Esophagus muscularis mucosa (tissue), 3 donors: Measurements from ENCODE around the gene OR10A6.

Experiments used
- POLR2AphosphoS5 ChIP-seq, 2 donors: sonication (generic); formaldehyde crosslinking; IDR thresholded peaks; one replicate each; pipeline ENCODE4 v1.6.1; 2017; ENCODE audit warnings: antibody characterized with exemption in 2 of 2
- TF ChIP-seq, protein P1 (sequence below), 3 experiments: fragments of 200-600 bp in 2 of 3; fragments of 450-650 bp in 1 of 3; sonication (generic) in 2 of 3; IDR thresholded peaks; one replicate each; pipeline ENCODE4 v1.5.1; 2017 to 2019; ENCODE audit warnings: antibody characterized with exemption in 3 of 3, mild to moderate bottlenecking in 2 of 3, moderate library complexity in 1 of 3

DNA sequence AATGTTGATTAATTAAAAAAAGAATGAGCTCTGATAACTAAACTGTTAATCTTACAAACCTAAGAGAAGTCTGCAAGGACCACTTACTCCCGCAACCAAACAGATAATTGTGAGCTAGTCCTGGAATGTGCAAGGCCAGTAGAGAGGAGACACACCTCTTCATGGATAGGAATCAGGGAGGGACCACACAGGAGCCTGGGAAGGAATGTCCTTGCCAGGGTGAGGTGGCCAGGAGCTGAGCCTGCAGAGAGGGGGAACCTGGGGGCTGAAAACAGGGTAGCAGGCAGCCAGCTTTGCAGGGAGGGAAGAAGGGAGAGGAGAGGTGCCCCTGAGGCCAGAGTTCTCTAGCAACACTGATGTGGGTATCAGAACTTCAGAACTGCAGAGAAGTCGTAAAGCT lies 43.6 kb upstream of the OR10A6 start:
- TF ChIP-seq, protein P1, sequence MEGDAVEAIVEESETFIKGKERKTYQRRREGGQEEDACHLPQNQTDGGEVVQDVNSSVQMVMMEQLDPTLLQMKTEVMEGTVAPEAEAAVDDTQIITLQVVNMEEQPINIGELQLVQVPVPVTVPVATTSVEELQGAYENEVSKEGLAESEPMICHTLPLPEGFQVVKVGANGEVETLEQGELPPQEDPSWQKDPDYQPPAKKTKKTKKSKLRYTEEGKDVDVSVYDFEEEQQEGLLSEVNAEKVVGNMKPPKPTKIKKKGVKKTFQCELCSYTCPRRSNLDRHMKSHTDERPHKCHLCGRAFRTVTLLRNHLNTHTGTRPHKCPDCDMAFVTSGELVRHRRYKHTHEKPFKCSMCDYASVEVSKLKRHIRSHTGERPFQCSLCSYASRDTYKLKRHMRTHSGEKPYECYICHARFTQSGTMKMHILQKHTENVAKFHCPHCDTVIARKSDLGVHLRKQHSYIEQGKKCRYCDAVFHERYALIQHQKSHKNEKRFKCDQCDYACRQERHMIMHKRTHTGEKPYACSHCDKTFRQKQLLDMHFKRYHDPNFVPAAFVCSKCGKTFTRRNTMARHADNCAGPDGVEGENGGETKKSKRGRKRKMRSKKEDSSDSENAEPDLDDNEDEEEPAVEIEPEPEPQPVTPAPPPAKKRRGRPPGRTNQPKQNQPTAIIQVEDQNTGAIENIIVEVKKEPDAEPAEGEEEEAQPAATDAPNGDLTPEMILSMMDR (IDR thresholded peaks at IDR 0.05) = no peak
- TF ChIP-seq POLR2AphosphoS5 (IDR thresholded peaks at IDR 0.05) = no peak
